OCI-LY7 (cell line): Measurements from ENCODE around the gene PALS1.

Source experiments
- EZH2phosphoT487 ChIP-seq: fragments of 200-600 bp; sonication (generic); IDR thresholded peaks from 2 replicates; pipeline ENCODE4 v1.6.1; 2018; ENCODE audit warnings: low read depth, borderline replicate concordance, mild to moderate bottlenecking, mixed run types, antibody characterized with exemption, low read length, moderate library complexity, mixed read lengths
- TF ChIP-seq, protein P1 (sequence below): fragments of 200-600 bp; sonication (generic); conservative IDR thresholded peaks from 2 replicates; pipeline ENCODE4 v1.5.1; 2014; ENCODE audit warnings: mild to moderate bottlenecking, antibody characterized with exemption, low read length, moderate library complexity, mixed read lengths

DNA sequence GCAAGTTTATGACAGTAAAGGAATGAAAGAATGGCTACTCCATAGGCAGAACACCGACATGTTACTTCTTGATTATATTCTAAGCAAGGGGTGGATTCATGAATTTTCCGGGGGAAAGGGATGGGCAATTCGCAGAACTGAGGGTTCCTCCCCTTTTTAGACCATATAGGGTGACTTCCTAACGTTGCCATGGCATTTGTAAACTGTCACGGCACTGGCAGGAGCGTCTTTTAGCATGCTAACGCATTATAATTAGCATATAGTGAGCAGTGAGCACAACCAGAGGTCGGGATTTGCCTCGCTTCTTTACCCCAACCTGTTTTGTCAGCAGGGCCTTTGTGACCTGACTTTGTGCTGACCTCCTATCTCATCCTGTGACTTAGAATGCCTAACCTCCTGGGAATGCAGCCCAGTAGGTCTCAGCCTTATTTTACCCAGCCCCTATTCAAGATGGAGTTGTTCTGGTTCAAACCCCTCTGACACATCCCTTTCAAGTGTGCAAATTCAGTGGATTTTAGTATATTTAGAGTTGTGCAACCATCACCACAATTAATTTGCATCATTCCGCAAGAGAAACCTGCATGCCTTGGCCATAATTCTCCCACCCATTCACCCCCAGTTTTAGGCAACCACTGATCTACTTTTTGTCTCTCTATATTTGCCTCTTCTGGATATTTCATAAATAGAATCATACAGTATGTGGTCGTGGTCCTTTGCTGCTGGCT, 27.4 kb downstream of the PALS1 start:
- TF ChIP-seq, protein P1, sequence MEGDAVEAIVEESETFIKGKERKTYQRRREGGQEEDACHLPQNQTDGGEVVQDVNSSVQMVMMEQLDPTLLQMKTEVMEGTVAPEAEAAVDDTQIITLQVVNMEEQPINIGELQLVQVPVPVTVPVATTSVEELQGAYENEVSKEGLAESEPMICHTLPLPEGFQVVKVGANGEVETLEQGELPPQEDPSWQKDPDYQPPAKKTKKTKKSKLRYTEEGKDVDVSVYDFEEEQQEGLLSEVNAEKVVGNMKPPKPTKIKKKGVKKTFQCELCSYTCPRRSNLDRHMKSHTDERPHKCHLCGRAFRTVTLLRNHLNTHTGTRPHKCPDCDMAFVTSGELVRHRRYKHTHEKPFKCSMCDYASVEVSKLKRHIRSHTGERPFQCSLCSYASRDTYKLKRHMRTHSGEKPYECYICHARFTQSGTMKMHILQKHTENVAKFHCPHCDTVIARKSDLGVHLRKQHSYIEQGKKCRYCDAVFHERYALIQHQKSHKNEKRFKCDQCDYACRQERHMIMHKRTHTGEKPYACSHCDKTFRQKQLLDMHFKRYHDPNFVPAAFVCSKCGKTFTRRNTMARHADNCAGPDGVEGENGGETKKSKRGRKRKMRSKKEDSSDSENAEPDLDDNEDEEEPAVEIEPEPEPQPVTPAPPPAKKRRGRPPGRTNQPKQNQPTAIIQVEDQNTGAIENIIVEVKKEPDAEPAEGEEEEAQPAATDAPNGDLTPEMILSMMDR = no peak
- no peak for TF ChIP-seq EZH2phosphoT487
